GM12864 (cell line): Measurements from ENCODE around the gene APOL2.
"Not testable (repeated sequence)": the region's sequence is repeated elsewhere in the genome, so short reads cannot be mapped to it uniquely, and the experiment has no call there.

Experiments used
- DNase-seq: peaks from one replicate; pipeline ENCODE4 v3.0.0-alpha.2; 2011; ENCODE audit warnings: low read depth
- H3K4me3 ChIP-seq: 2 replicates; pipeline ENCODE4 v1.5.1; 2011; ENCODE audit warnings: mild to moderate bottlenecking, low read depth, low read length, control low read depth
- TF ChIP-seq, protein P1 (sequence below): IDR thresholded peaks from 2 replicates; pipeline ENCODE4 v1.5.1; 2011; ENCODE audit warnings: low read depth, mild to moderate bottlenecking, moderate library complexity, low read length, control low read depth, inconsistent platforms; ENCODE audit errors: missing control alignments

APOL2 gene

DNA sequence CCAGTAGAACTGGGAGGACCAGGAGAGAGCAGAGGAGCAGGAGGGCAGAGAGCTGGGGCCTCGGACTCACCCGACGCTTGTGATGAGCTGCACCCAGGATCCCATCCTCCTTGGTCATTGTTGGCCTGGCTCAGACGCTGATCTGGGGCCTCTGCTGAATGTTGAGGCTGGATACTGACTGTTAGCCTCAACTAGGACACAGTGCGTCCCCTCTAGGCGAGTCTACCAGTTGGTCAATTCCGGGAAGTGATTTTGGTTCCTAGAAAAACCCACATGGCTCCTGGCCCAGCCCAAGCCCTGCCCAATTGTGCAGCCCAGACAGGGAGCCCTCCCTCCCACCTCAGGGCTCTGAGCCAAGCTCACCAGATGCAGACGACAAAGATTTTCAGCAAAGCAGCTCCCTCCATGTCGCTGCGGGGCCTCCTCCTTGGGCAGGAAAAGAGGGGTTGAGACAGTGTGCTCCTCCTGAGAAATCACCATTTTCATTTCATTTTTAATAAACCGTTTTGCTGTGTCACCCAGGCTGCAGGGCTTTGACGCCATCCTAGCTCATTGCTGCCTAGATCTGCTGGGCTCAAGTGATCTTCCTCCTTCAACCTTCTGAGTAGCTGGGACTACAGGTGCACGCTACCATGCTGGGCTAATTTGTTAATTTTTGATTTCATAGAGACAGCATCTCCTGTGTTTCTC is 37.6 kb downstream of the APOL2 start, which contains the start of gene APOL4:
Gene APOL4 (minus strand): TSS at position 180 of the 690 bp plus-strand sequence. CDS start 75 bp downstream, at position 105.
- TF ChIP-seq, protein P1, sequence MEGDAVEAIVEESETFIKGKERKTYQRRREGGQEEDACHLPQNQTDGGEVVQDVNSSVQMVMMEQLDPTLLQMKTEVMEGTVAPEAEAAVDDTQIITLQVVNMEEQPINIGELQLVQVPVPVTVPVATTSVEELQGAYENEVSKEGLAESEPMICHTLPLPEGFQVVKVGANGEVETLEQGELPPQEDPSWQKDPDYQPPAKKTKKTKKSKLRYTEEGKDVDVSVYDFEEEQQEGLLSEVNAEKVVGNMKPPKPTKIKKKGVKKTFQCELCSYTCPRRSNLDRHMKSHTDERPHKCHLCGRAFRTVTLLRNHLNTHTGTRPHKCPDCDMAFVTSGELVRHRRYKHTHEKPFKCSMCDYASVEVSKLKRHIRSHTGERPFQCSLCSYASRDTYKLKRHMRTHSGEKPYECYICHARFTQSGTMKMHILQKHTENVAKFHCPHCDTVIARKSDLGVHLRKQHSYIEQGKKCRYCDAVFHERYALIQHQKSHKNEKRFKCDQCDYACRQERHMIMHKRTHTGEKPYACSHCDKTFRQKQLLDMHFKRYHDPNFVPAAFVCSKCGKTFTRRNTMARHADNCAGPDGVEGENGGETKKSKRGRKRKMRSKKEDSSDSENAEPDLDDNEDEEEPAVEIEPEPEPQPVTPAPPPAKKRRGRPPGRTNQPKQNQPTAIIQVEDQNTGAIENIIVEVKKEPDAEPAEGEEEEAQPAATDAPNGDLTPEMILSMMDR: no peak

DNA sequence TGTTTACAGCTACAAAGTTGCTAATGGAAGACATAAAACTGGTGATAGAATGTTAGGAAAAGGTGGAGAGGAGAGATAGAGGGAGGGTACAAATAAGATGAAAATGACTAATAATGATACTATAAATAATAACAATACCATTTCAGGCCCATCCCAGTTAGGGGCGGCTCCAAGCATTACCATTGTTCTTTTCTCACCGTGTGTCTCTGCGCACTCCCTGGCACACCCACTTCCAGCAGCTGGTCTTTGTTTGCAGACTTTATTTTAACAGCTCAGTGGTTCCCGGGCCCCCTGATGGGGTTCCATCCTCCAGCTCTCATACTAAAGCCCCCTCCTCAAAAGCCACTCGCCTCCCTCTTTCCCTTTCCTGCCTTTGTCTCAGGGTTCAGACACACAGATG is 38.3 kb downstream of the APOL2 start:
- not testable (repeated sequence) for H3K4me3 ChIP-seq, DNase-seq

More for the DNA sequence above, 37.6 kb downstream of the APOL2 start, which contains the start of gene APOL4:
- DNase-seq: no peak
- H3K4me3 ChIP-seq: no peak within 1 kb of the TSS

DNA sequence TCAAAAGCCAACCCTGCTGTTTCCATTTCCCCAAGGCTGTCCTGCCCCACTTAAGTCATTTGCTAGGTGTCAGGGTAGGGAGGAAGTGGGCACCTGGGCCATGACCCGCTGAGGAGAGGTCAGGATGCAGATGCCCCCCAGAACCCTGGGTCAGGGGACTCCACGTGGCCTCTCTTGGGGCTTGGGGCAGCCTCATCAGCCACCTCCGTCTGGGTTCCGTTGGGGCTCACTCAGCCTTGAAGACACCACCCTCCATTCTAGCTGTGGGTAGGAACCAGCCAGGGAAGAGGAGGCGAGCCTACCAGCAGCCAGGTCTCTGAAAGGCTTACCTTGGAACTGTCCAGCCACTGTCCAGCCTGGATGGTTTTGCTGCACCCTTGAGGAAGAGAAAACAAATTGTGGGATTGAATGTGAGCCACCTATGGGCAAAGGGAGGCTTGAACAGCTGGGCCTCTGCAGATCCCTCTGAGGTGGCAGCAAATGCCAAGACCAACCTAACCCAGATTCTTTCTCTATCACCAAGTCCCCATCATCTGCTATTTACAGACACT is 40.3 kb downstream of the APOL2 start:
- H3K4me3 ChIP-seq: no peak overlapping the region
- TF ChIP-seq, protein P1: no peak
- no peak for DNase-seq

DNA sequence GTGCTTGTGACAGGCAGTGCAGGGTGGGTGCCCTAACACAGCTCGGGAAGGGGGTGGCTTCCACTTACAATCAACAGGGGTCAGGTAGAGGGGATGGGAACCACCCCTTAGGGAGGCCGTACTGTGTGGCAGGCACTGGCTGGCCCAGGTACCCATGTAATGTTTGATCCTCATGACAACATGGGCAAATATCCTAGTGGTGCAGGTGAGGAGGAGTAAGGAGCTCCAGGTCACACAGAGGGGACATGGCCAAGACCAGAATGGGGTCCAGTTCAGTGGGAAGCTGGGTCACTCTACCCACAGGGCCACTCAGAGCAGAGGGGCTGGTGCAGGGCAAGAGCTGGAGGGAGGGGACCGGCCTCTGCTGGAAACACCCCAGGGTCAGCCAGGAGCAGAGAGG is 40.8 kb downstream of the APOL2 start:
- TF ChIP-seq, protein P1: no peak
- no peak for DNase-seq
- H3K4me3 ChIP-seq: no peak overlapping the region

DNA sequence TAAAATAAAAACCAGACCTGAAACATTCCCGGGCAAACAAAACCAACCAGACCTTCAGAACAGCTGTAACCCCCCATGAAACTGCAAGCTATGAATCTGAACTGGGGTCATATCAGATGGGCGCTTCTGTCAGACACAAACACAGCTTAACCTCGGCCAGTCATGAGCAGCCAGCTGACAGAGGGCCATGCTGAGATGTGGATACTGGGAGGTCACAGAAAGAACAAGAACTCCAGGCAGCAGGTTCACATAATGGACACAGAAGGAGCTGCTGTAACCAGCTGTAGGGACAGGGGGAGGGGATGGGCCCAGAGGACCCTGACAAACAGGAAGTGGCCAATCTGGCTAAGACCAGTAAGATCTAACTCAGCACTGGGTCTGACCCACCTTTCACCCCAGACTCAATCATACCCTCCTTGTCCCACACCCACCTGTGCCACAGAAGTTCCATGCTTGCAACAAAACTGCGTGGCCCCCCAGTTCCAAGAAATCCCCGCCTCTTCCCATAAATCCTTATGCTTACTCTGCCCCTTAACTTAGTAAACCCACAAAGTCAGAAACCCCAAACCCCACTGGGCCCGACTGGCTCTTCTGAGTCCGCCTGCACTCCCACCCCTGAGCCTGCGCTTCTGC is 41.7 kb downstream of the APOL2 start:
- no peak for DNase-seq
- no peak overlapping the region for H3K4me3 ChIP-seq
- TF ChIP-seq, protein P1: no peak

DNA sequence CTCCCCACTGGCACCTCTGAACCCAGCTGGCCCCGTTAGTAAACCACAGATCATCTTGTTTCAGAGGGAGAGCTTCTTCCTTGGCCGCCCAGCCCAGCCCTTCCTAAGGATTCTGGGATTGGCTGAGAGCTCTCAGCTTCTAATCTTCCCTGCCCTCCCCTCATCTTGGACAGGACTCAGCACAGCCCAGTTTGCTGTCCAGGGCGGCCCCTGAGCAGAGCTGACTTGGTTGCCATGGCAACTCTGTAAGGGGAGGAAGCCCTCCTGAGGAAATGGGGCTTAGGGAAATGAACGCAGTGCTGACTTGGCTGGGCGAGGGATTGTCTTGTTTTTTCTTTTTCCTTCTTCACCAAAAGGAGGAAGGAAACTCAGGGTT is 42.3 kb downstream of the APOL2 start:
- H3K4me3 ChIP-seq: no peak overlapping the region
- TF ChIP-seq, protein P1: no peak
- no peak for DNase-seq

DNA sequence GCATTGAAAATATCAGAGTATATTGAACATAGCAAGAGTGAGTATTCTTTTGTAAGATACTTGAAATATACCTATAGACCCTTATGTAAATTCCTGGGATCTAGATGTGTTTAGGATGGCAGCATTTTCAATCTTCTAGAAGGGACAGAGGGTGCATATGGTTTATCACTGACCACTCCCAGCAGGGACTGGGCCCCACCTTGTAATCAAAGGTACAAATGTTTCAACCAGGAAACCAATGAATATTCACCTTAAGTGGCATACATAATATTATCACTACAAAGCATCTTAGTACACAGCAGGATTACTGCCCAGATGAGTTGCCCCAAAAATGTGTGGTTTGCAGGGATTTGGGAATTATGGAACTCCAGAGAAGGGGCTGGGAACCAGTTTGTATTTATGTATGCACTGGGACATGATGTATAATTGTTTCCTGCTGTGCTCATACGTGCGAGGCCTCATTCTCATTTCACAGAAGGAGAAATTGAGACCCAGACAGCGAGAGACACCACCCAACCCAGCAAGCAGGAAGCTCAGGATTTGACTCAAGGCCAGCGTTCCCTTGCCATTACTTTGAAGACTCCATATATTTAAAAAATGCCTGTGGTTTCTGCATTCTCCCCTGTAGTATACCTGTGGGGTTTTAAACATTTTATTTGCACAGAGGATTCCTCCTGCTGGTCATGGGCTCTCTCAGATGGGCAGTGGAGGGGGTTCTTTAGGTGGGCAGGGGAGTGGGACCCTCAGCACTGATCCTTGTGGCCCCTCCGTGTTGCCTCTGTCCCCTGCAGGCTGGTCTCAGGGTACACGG is 42.9 kb downstream of the APOL2 start:
- DNase-seq: no peak
- no peak overlapping the region for H3K4me3 ChIP-seq
- TF ChIP-seq, protein P1: no peak
